Inflammatory macrophage (primary cell): Measurements from ENCODE around the gene MED15.
"Not testable (repeated sequence)": the region's sequence is repeated elsewhere in the genome, so short reads cannot be mapped to it uniquely, and the experiment has no call there.

Source experiments
- DNase-seq, 2 donors: peaks; one replicate each; pipeline ENCODE4 v3.0.0-alpha.2; 2020 to 2022

MED15 gene

GRCh38 chr22:20585639-20586402, 78.4 kb downstream of the MED15 start:
- DNase-seq = no peak

GRCh38 chr22:20586403-20586745, 79.0 kb downstream of the MED15 start:
- no peak for DNase-seq

GRCh38 chr22:20587206-20587958, 80.0 kb downstream of the MED15 start:
- no peak for DNase-seq

- no peak for DNase-seq
These were observed 80.9 kb downstream of the MED15 start for GRCh38 chr22:20588092-20588842.

GRCh38 chr22:20588843-20589581, 81.6 kb downstream of the MED15 start:
- DNase-seq = no peak

- no peak for DNase-seq
These were observed 82.4 kb downstream of the MED15 start for GRCh38 chr22:20589614-20590476.

GRCh38 chr22:20590477-20591294, 83.3 kb downstream of the MED15 start:
- no peak for DNase-seq

GRCh38 chr22:20591295-20591645, 83.9 kb downstream of the MED15 start:
- DNase-seq = no peak

GRCh38 chr22:20591660-20592310, 84.4 kb downstream of the MED15 start:
- no peak for DNase-seq

- DNase-seq = not testable (repeated sequence)
These were observed 86.6 kb downstream of the MED15 start for GRCh38 chr22:20594038-20594437.

- DNase-seq = not testable (repeated sequence)
These were observed 87.1 kb downstream of the MED15 start for GRCh38 chr22:20594486-20594885.

- DNase-seq = no peak
These were observed 88.1 kb downstream of the MED15 start for GRCh38 chr22:20595461-20595860.

GRCh38 chr22:20599117-20599516, 91.7 kb downstream of the MED15 start:
- no peak for DNase-seq

- no peak for DNase-seq
These were observed 92.8 kb downstream of the MED15 start for GRCh38 chr22:20600137-20600673.

GRCh38 chr22:20601308-20601707, 93.9 kb downstream of the MED15 start:
- DNase-seq = no peak

GRCh38 chr22:20602609-20603164, 95.3 kb downstream of the MED15 start:
- no peak for DNase-seq

- no peak for DNase-seq
These were observed 96.8 kb downstream of the MED15 start for GRCh38 chr22:20604092-20604747.

- no peak for DNase-seq
These were observed 97.4 kb downstream of the MED15 start for GRCh38 chr22:20604776-20605221.

- no peak for DNase-seq
These were observed 97.9 kb downstream of the MED15 start for GRCh38 chr22:20605328-20605727.
